ENCODE data around the gene SAP30L.

Gene SAP30L

DNA sequence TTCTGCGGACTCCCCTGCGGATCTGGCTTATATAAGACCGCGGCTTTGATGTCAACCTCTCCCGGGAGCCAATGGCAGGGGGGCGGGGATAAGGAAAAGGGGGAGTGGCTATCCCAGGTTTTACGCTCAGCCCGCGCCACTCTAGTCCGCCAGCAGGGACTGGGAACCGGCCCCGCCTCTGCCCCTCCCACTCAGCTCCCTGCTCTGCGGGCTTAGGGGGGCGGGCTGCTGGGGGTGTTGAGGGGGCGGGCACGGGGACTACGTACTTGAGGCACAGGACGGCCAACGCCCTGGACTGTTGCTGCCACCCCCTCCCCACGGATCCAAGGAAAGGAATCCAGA lies 32.4 kb downstream of the SAP30L start, which contains the start of gene HAND1:
Gene HAND1, minus strand, starts transcription at position 4 of the 342 bp plus-strand sequence. CDS start 219 bp downstream, outside the sequence.
- Histone ChIP-seq H3K4me3 (peak within 1 kb of the TSS in 3 of 7 experiments; percentile 4 to 37 (median 19)), H3K27ac (no peak within 1 kb of the TSS)

GRCh38 chr5:154478752-154479159 lies 33.0 kb downstream of the SAP30L start:
- no peak overlapping the region for H3K27ac ChIP-seq

DNA sequence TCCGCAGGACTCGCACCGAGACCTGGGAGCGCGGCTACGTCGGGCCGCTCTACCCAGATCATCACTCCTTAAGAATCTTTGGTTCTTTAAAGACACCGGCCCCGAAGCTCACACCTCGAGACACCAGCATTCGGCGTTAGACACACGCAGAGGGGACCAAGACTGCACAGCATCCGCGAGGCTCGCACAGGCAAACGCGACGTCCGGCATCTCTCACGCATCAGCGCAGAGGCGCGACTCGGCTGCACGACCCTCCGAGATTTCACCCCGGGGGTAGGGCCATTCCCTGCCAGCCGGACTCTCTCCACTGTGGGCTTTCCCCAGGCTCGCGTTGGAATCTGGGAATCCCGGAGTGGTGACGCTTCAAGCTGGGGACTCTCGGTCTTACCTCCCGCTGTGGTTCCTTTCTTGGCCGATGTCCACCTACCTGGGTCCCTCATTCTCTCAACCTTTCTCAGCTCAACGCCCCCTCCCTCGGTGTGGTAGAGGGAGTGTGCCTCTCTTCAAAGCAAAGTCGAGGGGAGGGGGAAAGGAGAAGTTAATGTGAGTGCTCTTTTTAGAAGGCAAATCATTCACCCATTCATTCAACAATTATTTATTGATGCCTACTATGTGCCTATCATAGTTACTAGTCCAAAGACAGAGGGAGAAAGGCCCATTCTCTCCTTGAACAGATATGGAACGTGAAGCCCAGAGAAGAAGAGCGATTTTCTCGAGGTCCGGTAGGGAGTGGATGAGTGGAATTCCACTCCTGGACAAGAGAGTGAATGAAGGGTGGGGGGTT lies 33.6 kb downstream of the SAP30L start:
- no peak overlapping the region for H3K27ac ChIP-seq
- no peak overlapping the region for H3K4me3 ChIP-seq

More at GRCh38 chr5:154478752-154479159, 33.0 kb downstream of the SAP30L start:
- no peak overlapping the region for H3K4me3 ChIP-seq

GRCh38 chr5:154479944-154480750 lies 34.4 kb downstream of the SAP30L start:
- Histone ChIP-seq H3K4me3 (no peak overlapping the region), H3K27ac (no peak overlapping the region)

DNA sequence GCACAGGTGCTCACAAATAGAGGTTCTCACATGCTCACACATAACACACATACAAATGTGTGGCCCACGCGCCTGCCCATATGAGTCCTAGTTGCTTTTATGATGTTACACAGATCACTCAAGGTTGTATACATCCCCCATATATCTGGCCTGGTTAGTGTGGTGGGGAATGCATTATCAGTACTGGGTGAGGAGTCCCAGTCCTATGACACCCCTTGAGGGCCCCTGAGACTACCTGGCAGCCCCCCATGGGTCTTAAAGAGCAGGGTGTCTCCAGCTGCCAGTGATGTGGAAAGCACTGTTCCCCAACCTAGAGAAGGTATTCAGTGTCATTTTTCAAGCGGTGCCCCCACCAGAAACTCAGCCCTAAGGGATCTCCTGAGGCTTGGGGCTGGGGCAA lies 35.0 kb downstream of the SAP30L start:
- Histone ChIP-seq H3K27ac (no peak overlapping the region), H3K4me3 (no peak overlapping the region)

DNA sequence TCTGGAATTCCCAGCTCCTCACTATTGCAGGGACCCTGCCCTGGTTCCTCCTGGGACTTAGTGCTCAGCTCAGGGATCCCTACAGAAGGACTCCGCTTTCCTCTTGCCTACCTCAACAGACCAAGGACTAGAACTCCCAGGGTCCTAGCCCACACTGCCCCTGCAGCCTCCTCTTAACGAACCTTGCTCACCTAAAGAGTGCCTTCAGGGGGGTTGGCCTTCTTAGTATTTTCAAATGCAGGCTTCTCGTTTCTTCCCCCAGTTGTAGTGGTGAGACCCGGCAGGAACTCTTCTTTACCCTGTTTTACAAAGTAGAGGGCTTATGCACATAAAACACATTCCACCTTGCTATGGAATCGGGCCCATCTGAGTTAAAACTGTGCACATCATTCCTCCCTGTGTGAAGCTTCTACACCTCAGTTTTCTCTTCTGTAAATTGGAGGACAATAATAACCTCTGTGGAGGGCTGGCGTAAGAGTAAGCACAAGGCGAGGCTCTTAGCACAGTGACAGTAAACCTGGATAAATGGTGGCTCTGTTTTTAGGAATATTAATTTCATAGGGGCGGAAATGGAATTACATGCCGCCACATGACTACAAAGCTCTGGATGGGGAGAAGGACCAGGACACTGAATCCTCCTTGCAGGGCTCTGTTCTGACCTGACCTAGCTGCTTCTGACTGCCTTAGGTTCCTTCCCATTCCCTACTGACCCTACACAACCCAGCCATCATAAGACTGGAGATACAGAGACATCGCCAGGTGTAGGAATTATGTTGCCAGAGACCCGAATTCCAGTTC lies 36.0 kb downstream of the SAP30L start:
- Histone ChIP-seq H3K4me3 (no peak overlapping the region), H3K27ac (no peak overlapping the region)

- Histone ChIP-seq H3K4me3 (no peak overlapping the region), H3K27ac (no peak overlapping the region)
Measured at GRCh38 chr5:154482528-154483449, 37.0 kb downstream of the SAP30L start.

DNA sequence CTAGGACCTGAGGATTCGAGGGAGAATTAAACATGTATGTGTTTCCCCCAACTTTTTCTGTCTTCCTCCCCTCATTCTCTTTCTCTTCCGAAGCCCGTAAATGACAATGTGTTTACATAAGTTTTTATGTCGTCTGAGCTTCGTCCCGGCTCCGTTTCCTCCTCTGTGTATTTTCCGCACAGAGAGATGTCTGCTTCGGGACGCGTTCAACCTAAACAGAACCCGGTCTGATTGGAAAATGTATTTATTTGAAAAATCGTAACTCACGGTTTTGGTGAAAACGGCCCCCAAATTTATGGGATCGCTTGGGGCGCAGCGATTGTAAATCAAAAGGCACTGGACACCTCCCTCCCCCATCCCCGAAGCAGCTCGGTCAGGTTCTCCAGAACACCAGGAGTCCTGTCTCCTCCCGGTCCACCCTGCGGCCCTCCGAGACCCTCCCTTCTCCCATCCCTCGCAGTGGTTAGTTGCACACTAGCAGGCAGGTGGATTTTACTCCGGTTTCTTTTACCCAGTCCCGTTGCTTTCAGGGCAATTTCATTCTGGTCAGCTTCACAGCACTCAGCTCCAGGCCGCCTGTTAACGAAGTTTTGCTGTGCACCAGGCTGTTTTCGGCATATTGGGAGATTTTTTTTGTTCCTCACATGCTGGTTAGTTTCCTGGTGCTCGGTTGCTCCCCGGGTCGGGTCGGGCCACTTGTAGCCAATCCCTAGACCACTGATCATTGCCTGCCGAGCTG lies 38.0 kb downstream of the SAP30L start:
- H3K27ac ChIP-seq = no peak overlapping the region
- H3K4me3 ChIP-seq = no peak overlapping the region

- Histone ChIP-seq H3K27ac (no peak overlapping the region), H3K4me3 (no peak overlapping the region)
Measured at GRCh38 chr5:154484393-154485095, 38.7 kb downstream of the SAP30L start.

DNA sequence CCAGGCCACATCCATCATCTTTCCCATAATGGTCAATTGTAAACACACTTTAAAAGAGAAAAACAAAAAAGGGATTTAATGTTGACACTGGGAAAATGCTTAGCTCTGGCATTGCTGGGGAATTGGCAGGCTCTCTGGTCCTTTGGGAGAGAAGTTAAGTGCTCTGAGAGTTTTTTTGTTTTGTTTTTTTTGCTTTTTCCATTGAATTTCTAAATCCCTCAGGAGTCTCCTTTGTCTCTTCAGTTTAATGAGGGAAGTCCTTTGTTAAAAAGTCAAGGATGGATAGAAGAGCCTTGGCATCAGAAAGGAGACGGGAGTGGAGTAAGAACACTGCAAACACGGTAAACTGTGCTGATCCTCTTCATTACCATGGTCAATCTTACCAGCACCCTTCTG lies 39.3 kb downstream of the SAP30L start:
- Histone ChIP-seq H3K4me3 (no peak overlapping the region), H3K27ac (no peak overlapping the region)

DNA sequence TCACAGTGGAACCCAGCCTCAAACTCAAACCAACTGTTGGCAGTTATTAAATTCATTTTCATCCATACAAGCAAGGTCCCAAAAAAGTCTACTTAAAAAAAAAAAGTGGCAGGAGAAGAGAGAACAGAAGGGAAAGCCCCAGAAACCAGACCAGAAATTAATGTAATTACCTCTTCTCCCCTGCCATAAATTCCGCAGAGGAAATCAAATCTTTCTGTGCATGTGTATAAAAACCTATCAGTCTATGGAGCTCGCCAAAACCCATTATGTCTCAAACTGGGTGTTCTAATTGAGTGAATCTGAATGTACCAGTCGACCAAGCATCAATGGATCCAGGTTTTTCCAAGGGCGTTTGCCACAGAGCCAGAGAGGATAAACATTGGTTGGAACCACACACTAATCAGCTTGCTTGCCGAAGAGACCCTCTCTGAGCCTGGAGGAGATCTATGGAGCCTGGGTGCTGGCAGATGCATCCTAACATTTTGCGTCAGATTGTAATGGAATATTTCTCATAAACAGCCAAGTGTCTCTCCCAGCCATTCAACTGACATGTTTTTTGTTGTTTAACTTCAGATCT lies 40.1 kb downstream of the SAP30L start:
- no peak overlapping the region for H3K27ac ChIP-seq

DNA sequence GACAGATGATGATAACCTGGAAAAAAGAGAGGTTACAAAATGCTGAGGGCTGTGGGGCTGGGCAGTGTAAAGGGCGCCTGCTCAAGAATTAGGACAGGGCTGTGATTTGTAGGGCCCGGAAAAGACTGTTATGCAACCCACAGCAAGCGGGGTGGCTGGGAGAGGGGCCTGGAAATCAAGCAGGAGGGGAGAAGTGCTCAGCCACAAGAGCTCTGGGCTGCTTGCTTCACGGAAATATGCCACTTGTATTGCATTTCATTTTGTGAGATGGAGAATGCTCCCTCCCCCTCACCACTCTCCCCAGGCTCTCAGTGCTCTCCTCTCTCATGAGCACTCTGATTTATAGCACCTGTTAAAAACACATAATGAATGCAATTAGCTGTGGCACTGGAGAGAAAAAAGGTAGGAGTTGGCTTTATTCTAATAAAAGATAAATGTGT lies 40.6 kb downstream of the SAP30L start:
- Histone ChIP-seq H3K27ac (no peak overlapping the region), H3K4me3 (no peak overlapping the region)

More for the DNA sequence above, 40.1 kb downstream of the SAP30L start:
- H3K4me3 ChIP-seq = no peak overlapping the region

DNA sequence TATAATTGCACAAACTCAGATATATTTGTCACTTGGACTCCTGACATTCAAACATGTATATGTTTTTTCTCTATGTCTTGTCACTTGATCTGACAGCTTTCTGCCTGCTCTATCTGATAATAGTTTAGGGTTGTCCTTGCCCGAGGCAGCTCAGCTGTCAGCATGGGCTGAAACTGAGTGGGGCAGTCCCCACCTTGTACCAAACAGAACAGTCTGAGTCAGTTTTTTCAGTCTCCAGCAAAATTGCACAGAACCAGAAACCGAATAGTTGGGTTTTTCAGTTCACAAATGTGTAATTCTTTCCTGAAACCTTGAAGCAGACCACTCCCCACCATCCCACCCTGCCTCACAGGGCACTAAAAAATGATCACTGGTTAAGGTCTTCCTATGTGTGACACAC lies 41.7 kb downstream of the SAP30L start:
- no peak overlapping the region for H3K4me3 ChIP-seq
- H3K27ac ChIP-seq = no peak overlapping the region

DNA sequence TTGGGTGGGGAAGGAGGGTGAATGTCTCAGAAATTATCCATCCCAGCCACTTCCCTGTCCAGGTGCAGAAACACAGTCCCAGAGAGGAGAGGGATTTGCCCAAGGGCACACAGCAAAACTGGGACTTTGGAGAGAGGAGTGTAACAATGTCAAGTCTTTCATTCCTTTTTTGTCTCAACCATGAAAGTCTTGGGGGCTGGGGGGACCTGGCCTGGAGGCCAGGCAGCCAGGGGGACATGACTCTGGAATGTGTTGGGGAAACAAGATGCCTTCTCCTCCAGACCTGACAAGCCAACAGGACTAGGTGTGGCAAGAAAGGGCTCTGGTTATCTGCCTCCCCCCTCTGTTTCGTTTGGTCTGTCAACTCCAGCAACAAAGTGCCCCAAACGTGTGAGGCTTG lies 46.1 kb downstream of the SAP30L start:
- Histone ChIP-seq H3K4me3 (no peak overlapping the region), H3K27ac (no peak overlapping the region)

DNA sequence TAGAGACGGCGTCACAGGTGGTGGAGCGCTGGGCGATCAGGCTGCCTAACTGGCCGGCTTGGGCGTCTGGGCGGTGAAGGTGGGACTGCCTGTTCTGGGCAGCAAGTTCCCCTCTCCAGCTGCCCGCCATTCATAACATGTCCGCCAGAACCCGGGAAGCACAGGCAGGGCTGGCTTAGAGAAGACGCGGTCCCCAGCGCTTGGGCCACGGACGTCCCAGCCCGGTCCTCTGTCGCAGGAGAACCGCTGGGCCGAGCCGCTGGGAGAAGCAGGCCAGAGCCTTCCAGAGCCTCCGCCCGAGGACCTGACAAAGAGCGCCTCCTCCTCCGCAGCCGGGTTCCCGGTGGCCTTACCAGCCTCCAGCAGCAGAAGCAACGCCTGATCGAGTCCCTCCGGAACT lies 47.5 kb downstream of the SAP30L start:
- no peak overlapping the region for H3K4me3 ChIP-seq
- H3K27ac ChIP-seq = no peak overlapping the region

GRCh38 chr5:154494036-154494435 lies 48.2 kb downstream of the SAP30L start:
- Histone ChIP-seq H3K27ac (no peak overlapping the region), H3K4me3 (no peak overlapping the region)

DNA sequence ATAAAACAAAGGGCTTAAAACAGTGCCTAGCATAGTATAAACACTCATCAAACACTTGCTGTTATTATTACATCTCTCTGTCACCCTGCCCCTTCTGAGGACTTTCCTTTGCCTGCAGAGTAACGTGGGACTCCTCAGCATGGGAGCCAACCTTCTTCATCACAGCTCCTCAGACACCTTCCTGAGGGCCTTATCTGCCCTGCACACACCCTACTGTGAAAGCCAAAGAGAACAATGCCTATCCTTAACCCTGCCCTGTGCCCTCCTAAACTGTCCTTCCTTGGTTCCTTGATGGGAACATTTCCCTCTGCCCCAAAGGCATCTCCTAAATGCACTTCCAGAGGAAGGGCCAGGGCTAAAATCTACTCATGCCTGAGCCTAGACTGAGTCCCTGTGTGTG lies 52.8 kb downstream of the SAP30L start:
- Histone ChIP-seq H3K27ac (no peak overlapping the region), H3K4me3 (no peak overlapping the region)

DNA sequence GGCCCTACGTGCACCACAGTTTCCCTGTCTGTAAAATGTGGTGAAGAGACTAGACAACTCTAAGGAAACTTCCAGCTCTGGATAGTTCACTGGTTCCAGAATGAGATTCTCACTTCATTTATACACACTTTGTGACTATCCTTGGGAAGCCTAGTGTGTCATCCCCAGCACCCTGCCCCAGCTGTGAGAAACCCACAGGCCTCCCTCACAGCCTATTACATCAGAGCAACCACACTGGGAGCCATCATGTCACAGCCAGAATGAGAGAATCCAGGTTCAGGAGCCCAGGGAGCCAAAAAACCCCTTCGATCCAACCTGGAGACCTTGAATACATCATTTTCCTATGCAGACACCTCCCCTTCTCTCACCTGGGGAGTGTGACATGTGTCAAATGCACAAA lies 53.2 kb downstream of the SAP30L start:
- Histone ChIP-seq H3K4me3 (no peak overlapping the region), H3K27ac (no peak overlapping the region)

Measured in skin epidermis (tissue), 12 donors.